Esophagus muscularis mucosa (tissue), 4 donors: ENCODE data around the gene CLEC18A.
"Not testable (repeated sequence)": the region's sequence is repeated elsewhere in the genome, so short reads cannot be mapped to it uniquely, and the experiment has no call there.

ENCODE experiments used
- EP300 ChIP-seq: sonication (generic); formaldehyde crosslinking; IDR thresholded peaks from one replicate; pipeline ENCODE4 v1.6.1; 2017; ENCODE audit warnings: antibody characterized with exemption
- POLR2A ChIP-seq: fragments of 450-650 bp; IDR thresholded peaks from one replicate; pipeline ENCODE4 v1.6.1; 2017; ENCODE audit warnings: antibody characterized with exemption, moderate library complexity, mild to moderate bottlenecking, low read depth
- POLR2AphosphoS5 ChIP-seq, 2 donors: sonication (generic); formaldehyde crosslinking; IDR thresholded peaks; one replicate each; pipeline ENCODE4 v1.6.1; 2017; ENCODE audit warnings: antibody characterized with exemption in 2 of 2
- TF ChIP-seq, protein P1 (sequence below), 3 experiments: fragments of 200-600 bp in 2 of 3; fragments of 450-650 bp in 1 of 3; sonication (generic) in 2 of 3; IDR thresholded peaks; one replicate each; pipeline ENCODE4 v1.5.1; 2017 to 2019; ENCODE audit warnings: antibody characterized with exemption in 3 of 3, mild to moderate bottlenecking in 2 of 3, moderate library complexity in 1 of 3

DNA sequence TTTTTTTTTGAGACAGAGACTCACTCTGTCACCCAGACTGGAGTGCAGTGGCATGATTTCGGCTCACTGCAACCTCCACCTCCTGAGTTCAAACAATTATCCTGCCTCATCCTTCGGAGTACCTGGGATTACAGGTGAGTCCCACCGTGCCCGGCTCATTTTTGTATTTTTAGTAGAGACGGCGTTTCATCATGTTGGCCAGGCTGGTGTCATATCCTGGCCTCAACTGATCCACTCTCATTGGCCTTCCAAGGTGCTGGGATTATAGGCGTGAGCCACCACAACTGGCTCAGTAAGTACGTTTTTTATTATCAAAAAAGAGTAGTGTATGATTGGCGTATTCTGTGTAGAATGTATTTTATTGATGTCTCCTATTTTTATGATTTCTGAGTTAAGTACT, 48.7 kb downstream of the CLEC18A start:
- TF ChIP-seq, protein P1, sequence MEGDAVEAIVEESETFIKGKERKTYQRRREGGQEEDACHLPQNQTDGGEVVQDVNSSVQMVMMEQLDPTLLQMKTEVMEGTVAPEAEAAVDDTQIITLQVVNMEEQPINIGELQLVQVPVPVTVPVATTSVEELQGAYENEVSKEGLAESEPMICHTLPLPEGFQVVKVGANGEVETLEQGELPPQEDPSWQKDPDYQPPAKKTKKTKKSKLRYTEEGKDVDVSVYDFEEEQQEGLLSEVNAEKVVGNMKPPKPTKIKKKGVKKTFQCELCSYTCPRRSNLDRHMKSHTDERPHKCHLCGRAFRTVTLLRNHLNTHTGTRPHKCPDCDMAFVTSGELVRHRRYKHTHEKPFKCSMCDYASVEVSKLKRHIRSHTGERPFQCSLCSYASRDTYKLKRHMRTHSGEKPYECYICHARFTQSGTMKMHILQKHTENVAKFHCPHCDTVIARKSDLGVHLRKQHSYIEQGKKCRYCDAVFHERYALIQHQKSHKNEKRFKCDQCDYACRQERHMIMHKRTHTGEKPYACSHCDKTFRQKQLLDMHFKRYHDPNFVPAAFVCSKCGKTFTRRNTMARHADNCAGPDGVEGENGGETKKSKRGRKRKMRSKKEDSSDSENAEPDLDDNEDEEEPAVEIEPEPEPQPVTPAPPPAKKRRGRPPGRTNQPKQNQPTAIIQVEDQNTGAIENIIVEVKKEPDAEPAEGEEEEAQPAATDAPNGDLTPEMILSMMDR (IDR thresholded peaks at IDR 0.05): not testable (repeated sequence)
- not testable (repeated sequence) for TF ChIP-seq POLR2A; EP300; POLR2AphosphoS5 (IDR thresholded peaks at IDR 0.05)
